BE2C (cell line): Measurements from ENCODE around the gene TRRAP.

Source experiments
- DNase-seq: peaks from one replicate; pipeline ENCODE4 v3.0.0-alpha.2; 2020
- H3K27me3 ChIP-seq: fragments of 250-450 bp; sonication (Bioruptor Pico); 2 replicates; pipeline ENCODE4 v1.5.1; 2020; ENCODE audit warnings: mild to moderate bottlenecking
- H3K36me3 ChIP-seq: fragments of 250-450 bp; sonication (Bioruptor Pico); 2 replicates; pipeline ENCODE4 v1.5.1; 2020; ENCODE audit warnings: mild to moderate bottlenecking
- H3K4me1 ChIP-seq: fragments of 250-450 bp; sonication (Bioruptor Pico); 2 replicates; pipeline ENCODE4 v1.5.1; 2020
- H3K4me3 ChIP-seq: 2 replicates; pipeline ENCODE4 v1.5.1; 2011; ENCODE audit warnings: low read depth, low read length
- H3K9me3 ChIP-seq: fragments of 250-450 bp; sonication (Bioruptor Pico); 2 replicates; pipeline ENCODE4 v1.5.1; 2020
- CTCF ChIP-seq: IDR thresholded peaks from 2 replicates; pipeline ENCODE4 v1.5.1; 2012; ENCODE audit warnings: mild to moderate bottlenecking, low read depth, low read length

The TRRAP gene

GRCh38 chr7:98949336-98950044, 71.2 kb downstream of the TRRAP start:
- Histone ChIP-seq H3K4me3 (no peak overlapping the region), H3K36me3 (peaks cover 66% of the 10 kb centered on the region), H3K9me3 (no peaks in the 10 kb centered on the region), H3K27me3 (no peaks in the 10 kb centered on the region), H3K4me1 (no peaks in the 10 kb centered on the region)
- TF ChIP-seq CTCF, result no peak
- DNase-seq, result no peak

GRCh38 chr7:98955992-98956391, 77.7 kb downstream of the TRRAP start:
- TF ChIP-seq CTCF, result no peak
- no peak overlapping the region for H3K4me3 ChIP-seq

GRCh38 chr7:98956469-98956868, 78.1 kb downstream of the TRRAP start:
- Histone ChIP-seq H3K9me3 (no peaks in the 10 kb centered on the region), H3K27me3 (no peaks in the 10 kb centered on the region), H3K36me3 (peaks cover 83% of the 10 kb centered on the region), H3K4me3 (no peak overlapping the region), H3K4me1 (no peaks in the 10 kb centered on the region)
- no peak for DNase-seq
- no peak for TF ChIP-seq CTCF

More at GRCh38 chr7:98955992-98956391, 77.7 kb downstream of the TRRAP start:
- Histone ChIP-seq H3K4me1 (no peaks in the 10 kb centered on the region), H3K27me3 (no peaks in the 10 kb centered on the region), H3K36me3 (peaks cover 83% of the 10 kb centered on the region), H3K9me3 (no peaks in the 10 kb centered on the region)
- no peak for DNase-seq

- no peaks in the 10 kb centered on the region for H3K4me1 ChIP-seq
- peaks cover 83% of the 10 kb centered on the region for H3K36me3 ChIP-seq
- no peak overlapping the region for H3K4me3 ChIP-seq
- H3K27me3 ChIP-seq, result no peaks in the 10 kb centered on the region
- TF ChIP-seq CTCF, result no peak
- no peaks in the 10 kb centered on the region for H3K9me3 ChIP-seq
- DNase-seq, result no peak
These were observed 78.6 kb downstream of the TRRAP start for GRCh38 chr7:98956937-98957336.

GRCh38 chr7:98957766-98958165, 79.4 kb downstream of the TRRAP start:
- Histone ChIP-seq H3K4me3 (no peak overlapping the region), H3K9me3 (no peaks in the 10 kb centered on the region), H3K4me1 (no peaks in the 10 kb centered on the region), H3K27me3 (no peaks in the 10 kb centered on the region), H3K36me3 (peaks cover 85% of the 10 kb centered on the region)
- TF ChIP-seq CTCF, result no peak
- DNase-seq, result no peak

- peaks cover 86% of the 10 kb centered on the region for H3K36me3 ChIP-seq
- H3K27me3 ChIP-seq, result no peaks in the 10 kb centered on the region
- no peaks in the 10 kb centered on the region for H3K9me3 ChIP-seq
- TF ChIP-seq CTCF, result no peak
- no peak for DNase-seq
- no peaks in the 10 kb centered on the region for H3K4me1 ChIP-seq
- H3K4me3 ChIP-seq, result no peak overlapping the region
These were observed 80.6 kb downstream of the TRRAP start for GRCh38 chr7:98958968-98959367.
